HG02759 (cell line): Measurements from ENCODE around the gene CMTM6.
A peak's percentile ranks its signal among the peaks of the same experiment; 100 is the strongest.
"Not testable (repeated sequence)": the region's sequence is repeated elsewhere in the genome, so short reads cannot be mapped to it uniquely, and the experiment has no call there.

Source experiments
- ATAC-seq: cut with Tn5 transposase; IDR thresholded peaks from one replicate; pipeline ENCODE4 v1.9.1; 2021; ENCODE audit warnings: mild to moderate bottlenecking, moderate library complexity; ENCODE audit not compliant: unreplicated experiment

The CMTM6 gene

DNA sequence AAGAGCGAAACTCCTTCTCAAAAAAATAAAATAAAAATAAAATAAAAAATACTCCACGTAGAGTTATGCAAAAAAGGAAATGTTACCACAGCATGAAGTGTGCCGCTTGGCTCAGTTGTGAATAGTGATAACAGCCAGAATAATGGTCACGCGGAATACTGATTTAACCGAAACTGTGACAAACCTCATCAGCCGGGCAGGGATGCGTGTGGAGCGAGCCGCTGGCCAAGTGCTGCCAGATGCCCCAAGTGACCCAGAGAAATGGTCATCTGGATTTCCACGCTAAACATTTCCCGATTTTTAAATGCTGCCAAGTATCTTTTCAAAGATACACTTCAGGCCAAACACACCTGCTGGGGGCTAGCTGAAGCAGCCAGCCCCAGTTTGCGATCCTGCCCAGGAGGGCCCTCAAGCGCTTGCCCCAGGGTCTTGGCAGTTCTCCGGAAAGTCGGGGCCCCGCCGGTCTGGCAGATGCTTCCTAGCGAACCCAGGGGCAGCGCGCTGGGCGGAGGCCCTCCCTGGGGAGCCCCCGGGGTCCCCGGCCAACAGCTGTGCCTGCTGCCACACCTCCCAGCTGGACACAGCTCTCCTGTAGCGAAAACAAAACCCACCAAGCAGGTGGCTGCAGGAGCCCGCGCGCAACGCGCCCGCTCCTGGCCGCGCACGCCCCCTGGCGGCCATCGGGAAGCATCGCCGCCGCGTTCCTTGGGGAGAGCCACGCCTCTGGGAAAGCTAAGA lies 35.1 kb downstream of the CMTM6 start:
- ATAC-seq: peak; percentile 68

DNA sequence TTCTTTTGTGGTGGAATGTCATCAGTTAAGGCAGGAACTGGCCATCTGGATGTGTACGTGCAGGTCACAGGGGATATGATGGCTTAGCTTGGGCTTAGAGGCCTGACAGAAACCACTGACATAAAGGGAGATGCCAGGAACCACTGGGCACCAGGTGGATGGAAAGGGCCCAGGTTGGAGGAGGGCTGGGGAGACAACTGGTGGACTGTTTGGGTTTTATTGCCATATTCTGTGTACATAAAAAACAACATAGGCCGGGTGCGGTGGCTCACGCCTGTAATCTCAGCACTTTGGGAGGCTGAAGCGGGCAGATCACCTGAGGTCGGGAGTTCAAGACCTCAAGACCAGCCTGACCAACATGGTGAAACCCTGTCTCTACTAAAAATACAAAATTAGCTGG lies 35.8 kb downstream of the CMTM6 start:
- ATAC-seq: not testable (repeated sequence)

GRCh38 chr3:32464726-32465125 lies 37.9 kb downstream of the CMTM6 start:
- ATAC-seq: not testable (repeated sequence)

GRCh38 chr3:32463415-32463814 lies 39.2 kb downstream of the CMTM6 start:
- not testable (repeated sequence) for ATAC-seq

- not testable (repeated sequence) for ATAC-seq
These were observed 40.3 kb downstream of the CMTM6 start for GRCh38 chr3:32462191-32462986.

GRCh38 chr3:32460817-32461496 lies 41.7 kb downstream of the CMTM6 start:
- ATAC-seq: not testable (repeated sequence)

- ATAC-seq: peak; percentile 81
These were observed 42.5 kb downstream of the CMTM6 start for GRCh38 chr3:32460031-32460749.

GRCh38 chr3:32459450-32459849 lies 43.2 kb downstream of the CMTM6 start:
- no peak for ATAC-seq

GRCh38 chr3:32457971-32458471 lies 44.6 kb downstream of the CMTM6 start:
- peak; percentile 29 for ATAC-seq

DNA sequence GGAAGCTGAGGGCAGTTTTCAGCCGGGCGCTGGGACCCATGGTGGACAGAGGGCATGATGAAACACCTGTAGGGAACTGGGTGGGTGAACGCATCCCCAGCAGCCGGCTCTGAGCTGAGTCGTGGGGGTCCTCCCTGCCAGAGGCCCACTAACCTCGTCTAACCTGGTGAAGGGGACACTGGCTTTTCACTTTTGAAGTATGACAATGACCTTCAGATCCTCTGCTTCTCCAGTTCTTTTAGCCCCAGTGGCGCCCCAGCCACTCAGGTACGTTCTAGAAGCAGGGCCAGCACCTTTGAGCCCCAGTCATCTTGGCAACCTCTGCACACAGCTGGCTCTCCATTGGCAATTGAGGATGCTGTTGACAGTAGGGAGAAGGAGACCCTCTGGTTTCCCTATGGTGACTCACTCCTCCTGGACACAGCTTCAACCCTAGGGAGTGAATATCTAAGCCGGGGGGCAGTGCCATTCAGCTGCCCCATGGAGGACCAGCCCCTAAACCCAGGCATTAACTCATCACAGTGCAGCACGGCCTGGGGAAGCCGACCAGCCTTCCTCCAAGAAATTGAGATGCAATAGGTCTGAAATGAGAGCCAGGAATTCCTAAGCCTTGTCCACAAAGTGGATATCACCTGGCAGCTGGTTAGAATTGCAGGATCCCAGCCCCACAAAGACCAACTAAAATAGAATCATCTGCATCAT lies 46.1 kb downstream of the CMTM6 start:
- ATAC-seq: no peak

GRCh38 chr3:32455609-32456428 lies 46.8 kb downstream of the CMTM6 start:
- ATAC-seq: no peak

DNA sequence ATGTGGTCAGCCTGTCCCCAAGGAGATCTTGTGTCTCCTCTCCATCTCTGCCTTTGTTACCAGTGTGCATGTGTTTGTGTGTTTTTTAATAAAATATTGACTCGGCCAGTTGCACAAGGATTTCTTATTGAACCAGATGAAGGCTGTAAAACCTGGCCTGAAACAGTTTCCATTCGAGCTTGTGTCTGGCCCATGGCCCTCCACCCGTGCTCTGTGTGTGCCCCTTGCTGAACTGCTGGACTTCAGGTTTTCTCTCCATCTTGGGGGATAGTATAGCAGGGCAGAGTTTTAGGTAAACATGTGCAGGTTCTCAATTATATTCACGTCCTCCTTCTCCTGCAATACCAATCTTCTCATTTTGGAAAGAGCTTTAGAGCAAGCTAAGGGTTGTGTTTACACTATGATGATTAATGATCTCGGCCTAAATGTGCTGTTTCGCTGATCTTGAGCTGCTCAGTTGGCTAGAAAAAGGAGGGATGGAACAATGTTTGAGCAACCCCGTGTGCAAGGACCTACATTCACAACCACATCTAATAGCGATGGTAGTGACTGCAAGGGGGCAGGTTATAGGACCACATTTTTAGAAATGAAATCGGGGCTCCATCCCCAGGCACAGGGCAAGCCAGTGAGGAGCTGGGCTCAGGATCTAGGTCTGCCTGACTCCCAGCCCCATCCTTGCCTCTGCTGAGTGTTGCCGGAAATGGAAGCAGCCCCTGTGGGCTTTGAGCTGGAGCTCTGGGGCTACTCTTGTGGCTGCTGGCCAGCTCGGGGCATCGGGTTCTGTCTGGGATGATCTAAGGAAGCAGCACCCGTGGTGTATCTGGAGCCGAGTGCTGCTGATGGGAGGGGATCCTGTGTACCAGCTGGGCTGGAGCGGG lies 47.7 kb downstream of the CMTM6 start:
- no peak for ATAC-seq

GRCh38 chr3:32454111-32454510 lies 48.5 kb downstream of the CMTM6 start:
- ATAC-seq: no peak

DNA sequence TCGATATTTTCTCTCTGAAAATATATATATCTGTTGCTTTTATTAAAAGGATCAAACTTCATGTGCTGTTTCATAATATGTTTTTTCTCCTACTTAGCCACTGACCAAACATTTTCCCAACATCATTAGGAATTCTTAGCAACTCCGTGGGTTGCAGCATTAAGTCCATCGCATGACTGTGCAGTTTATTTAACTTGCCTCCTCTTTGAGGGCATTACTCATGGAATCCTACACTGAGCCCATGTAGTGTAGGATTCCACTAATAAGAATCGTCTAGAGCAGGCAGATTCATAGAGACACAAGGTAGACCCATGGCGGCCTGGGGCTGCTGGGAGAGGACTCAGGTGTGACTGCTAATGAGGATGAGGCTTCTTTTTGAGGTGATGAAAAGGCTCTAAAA lies 49.3 kb downstream of the CMTM6 start:
- no peak for ATAC-seq

DNA sequence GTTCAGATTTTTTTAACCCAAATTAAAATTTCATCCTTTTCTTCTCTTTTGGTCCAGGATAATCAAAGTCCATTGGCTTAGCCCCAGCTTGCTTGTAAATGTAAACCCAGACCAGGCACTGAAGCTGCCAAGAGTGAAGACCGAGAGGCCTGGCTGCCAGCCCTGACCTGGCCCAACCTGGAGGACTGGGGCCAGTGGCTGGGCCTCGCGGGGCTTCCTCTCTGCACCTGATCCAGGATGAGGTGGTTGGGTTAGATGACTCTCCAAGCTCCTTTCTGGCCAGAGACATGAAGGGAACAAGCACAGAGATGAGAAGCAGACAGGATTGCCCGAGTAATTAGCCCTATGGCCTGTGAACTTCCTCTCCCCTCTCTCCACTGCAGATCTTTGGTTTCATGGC lies 50.6 kb downstream of the CMTM6 start:
- ATAC-seq: no peak

GRCh38 chr3:32450992-32451659 lies 51.5 kb downstream of the CMTM6 start:
- no peak for ATAC-seq

DNA sequence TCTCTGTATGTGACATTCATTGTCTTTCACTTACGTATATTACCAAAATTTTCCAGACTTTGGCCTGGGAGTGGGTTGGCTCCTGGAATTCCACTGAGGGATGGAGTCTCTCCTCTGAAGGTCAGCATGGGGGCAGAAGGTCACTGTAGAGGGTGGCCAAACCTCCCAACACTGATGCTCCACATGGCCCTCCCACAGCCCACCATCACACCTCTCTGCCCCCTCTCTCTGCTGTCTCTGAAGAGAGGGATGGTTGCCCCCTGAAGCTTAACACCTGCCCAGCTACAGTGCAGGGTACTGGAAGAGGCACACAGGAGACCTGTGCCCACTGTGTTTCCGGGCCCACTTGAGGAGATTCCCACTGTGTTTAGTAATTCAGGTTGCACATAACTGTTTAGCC lies 52.2 kb downstream of the CMTM6 start:
- no peak for ATAC-seq

DNA sequence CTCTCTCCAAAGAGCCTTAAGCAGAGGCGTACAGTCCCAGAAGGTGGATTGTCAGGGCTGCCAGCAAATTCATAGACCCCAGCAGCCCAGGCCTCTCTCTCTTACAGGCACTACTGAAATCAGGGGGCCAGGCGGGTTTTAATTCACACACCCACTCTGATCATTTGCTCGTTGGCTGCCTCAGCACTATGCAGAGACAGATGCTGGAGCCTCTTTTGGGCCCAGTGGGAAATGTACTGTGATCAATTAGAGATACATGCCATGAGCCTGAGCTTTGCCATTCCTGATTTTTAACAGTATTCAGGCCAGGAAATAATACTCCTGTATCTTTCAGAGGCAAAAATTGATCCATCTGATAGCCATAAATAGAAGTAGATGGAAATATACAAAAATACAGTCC lies 53.0 kb downstream of the CMTM6 start:
- no peak for ATAC-seq
